NCI-H774 (cell line): Measurements from ENCODE around the gene GLOD5.

ENCODE experiments used
- DNase-seq: peaks from one replicate; lab custom pipeline; 2025; lab: John Stamatoyannopoulos, UW

The GLOD5 gene

DNA sequence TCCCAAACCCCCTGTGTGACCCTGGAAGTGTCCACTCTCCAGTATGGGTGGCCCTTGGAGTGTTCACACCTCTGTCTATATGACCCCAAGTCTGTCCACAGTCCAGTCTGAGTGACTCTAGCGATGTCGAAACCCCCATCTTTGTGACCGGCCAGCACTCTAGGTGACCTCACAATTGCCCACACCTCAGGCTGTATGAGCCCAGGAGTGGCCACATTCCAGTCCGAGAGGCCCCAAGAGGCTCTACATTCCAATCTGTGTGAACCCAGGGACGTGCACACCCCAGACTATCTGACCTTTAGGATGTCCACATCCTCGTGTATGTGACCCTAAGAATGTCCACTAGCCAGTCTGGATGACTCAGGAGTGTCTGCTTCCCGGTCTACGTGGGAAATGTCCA is 7.3 kb upstream of the GLOD5 start:
- no peak for DNase-seq

DNA sequence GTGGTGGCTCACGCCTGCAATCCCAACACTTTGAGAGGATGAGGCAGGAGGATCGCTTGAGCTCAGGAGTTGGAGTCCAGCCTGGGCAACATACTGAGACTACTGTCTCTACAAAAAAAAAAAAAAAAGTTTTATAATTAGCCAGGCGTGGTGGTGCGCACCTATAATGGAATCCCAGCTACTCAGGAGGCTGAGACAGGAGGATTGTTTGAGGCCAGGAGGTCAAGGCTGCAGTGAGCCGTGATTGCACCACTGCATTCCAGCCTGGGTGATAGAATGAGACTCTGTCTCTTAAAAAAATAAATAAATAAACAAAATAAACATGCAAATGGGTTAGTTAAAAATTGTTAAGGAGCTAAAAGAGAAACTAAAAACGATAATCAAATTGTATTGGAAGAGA is 7.7 kb downstream of the GLOD5 start:
- no peak for DNase-seq

DNA sequence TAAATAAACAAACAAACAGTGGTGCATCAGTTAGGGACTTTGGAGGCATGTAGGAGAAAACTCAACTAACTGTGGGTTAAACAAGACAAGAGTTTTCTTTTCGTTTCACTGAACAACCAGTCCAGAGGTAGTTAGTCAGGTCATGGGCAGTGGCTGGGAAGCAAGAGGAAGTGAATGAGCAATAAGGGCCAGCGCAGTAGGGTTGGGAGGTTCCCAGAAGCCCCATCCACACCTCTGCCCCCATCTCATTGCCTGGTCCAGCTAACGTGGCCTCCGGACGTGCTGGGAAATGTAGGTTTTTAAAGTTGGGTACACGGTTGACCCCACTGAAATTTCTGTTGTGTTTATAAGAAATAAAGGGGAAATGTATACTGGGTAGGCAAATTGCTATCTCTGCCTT is 8.7 kb downstream of the GLOD5 start:
- DNase-seq: no peak

DNA sequence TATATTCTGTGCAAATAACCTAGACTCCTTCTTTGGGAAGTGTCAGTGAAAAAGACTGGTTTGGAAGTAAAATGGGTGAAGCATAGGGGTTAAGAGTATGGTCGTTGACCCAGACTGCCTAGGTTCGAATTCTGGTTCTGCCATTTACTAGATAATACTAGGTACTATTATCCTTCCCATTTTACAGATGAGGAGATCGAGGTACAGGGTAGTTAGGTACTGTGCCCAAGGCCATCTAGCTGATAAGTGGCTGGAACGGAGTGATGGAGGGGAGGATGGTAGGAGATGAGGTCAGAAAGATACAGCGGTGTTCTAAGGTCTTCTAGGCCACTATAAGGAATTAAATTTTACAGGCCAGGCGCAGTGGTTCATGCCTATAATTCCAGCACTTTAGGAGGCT is 11.1 kb downstream of the GLOD5 start:
- DNase-seq: no peak

DNA sequence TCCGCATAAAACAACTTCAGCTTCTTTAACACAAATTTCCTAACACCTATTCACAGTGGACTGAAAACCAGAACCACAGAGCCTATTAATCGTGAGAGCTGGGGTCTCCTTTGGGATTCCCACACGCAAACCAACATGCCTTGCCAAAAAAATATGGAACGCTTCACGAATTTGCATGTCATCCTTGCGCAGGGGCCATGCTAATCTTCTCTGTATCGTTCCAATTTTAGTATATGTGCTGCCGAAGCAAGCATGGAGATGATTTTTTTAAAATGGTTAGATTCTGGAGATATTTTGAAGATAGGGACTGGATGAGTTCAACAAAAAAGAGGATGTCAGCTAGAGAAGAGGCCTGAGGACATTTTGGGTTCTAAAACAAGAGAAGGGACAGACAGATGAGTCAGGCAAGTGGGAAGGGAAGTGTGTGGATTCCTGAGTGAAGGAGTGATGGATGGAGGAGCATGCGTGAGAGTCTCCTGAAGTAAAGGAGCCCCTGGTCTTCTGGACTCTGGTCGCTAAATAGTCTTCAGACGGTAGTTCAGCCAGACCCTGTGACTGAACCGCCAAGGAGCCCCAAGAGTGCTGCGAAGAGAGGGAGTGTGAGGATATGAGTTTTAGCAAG is 15.4 kb downstream of the GLOD5 start:
- no peak for DNase-seq

DNA sequence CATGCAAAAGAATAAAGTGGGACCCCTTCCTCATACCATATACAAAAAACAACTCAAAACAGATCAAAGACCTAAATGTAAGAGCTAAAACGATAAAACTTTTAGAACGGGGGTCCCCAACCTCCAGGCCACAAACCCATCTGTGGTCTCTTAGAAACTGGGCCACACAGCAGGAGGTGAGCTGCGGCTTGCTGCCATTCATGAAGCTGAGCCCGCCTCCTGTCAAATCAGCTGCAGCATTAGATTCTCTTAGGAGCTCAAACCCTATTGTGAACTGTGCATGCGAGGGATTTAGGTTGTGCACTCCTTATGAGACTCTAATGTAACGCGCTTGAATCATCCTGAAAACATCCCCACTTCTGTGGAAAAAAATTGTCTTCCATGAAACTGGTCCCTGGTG is 17.9 kb downstream of the GLOD5 start:
- DNase-seq: no peak

DNA sequence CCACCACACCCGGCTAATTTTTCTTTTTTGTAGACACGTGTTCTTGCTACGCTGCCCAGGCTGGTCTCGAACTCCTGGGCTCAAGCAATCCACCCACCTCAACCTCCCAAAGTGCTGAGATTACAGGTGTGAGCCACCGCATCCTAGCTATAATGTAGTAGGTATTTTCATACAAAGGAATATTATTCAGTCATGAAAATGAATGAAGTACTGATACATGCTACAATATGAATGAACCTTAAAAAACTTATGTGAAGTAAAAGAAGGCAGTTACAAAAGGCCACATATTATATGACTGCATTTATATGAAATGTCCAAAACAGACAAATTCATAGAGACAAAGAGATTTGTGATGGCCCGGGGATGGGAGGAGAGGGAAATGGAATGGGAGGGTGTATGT is 20.2 kb downstream of the GLOD5 start:
- no peak for DNase-seq

DNA sequence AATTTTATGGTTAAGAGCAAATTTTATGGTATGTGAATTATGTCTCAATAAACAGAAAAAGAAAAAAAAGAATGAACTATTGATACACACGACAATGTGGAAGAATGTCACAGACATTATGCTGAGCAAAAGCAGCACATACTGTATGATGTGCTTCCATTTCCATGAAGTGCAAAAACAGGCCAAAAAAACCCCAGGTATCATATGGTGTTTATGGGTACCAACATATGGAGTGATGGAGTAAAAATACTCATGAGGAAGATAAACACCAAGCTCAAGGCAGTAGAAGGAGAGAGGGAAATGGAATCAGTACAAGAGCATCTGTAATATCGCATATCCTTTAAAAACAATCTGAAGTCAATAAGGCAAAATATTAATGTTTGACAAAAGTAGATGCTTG is 20.7 kb downstream of the GLOD5 start:
- no peak for DNase-seq

DNA sequence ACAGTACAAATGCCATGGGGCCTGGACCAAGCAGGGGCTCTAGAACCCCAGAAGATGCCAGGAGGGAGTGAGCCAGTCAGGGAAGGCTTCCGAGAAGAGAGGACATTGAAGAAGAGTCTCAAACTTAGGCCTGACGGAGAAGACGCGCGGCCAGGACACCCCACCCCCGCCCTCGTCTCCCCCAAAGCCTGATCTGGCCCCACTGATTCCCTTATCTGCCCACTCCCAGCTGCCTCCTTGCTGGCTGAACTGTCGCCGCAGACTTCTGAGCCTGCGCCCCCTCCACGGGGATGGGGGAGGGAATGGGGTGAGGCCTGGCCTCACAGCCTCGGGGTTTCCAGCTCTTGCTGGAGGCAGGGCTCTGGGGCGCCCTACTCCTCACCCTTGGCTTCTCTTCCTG is 21.2 kb downstream of the GLOD5 start:
- no peak for DNase-seq

DNA sequence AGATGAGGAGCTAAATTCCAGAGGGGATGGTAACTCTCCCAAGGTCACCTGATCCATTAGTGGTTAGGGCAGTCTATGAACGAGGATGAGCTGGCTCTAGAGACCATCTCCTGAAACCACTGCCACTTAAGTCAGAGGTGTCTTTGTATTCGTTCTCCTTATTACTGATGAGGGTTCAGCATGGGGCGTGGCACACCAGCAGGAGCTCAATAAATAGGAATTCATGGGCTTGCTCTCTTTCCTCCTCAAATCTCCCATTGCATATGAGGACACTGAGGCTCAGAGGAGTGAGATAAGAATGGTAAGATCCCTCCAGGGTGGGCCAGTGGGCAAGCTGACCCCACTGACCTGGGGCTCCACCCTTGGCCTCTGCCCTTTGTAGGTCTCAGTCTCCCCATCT is 23.2 kb downstream of the GLOD5 start:
- no peak for DNase-seq

DNA sequence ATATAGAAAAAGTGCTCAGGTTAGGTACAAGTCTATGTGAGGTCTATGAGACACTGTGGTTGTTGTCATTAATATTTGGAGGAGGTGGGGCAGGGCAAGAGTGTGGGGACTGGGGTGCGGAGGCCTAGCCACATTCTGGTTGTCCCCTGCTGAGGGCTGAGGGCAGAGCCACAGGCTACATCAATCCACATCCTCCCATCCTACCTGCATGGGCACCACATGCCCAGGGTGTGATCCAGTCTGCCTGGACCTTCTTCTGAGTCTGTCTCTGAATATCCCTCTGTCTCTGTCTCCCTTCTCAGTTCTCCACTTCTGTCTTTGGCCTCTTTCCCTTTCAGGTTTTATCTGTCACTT is 23.6 kb downstream of the GLOD5 start:
- DNase-seq: no peak

DNA sequence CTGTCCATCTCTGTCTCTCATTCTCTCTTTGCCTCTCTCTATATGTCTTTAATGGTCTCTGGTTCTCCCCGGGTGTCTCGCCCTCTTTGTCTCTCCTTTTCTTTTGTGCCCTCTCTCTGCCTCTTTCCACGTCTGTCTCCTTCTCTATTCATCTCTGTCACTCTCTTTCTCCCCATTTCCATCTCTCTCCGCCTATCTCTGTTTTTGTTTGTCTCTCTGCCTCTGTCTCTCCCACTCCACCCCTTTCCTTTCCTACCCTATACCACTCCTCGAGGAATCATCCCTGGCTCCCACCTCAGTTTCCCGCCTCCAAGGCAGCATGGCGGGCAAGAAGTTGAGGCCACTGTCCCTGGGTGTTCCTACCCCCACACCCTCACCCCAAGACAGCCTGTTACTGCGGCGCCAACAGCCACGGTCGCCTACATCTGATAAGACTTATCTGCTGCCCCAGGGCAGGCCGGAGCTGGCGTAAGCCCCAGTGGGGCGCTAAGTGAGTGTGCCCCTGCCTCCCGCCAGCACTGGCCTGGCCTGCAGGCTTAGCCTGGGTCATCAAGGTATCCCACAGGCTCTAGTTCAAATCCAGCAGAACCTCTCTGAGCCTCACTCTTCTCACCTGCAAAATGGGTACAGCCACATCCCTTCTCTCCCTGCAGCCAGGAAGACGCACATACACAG is 24.1 kb downstream of the GLOD5 start:
- DNase-seq: no peak

DNA sequence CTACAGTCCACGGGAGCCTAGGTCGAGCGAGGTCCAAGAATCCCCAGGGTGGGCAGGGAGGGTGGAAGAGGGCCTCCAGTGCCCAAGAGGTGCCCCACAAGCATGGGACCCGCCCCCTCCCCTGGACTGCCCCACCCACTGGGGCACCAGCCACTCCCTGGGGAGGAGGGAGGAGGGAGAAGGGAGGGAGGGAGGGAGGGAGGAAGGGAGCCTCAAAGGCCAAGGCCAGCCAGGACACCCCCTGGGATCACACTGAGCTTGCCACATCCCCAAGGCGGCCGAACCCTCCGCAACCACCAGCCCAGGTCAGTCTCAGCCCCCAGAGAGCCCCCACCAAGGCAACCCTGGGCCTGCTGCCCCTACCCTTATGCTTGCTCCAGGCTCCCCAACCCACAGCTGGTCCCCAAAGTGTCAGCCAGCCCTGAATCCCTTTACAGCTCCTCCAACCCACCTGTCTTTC is 24.8 kb downstream of the GLOD5 start, which contains the start of gene GATA1:
Gene GATA1, plus strand, starts transcription at position 250 of the 460 bp plus-strand sequence. CDS start 4,520 bp downstream, outside the sequence.
- DNase-seq: no peak

DNA sequence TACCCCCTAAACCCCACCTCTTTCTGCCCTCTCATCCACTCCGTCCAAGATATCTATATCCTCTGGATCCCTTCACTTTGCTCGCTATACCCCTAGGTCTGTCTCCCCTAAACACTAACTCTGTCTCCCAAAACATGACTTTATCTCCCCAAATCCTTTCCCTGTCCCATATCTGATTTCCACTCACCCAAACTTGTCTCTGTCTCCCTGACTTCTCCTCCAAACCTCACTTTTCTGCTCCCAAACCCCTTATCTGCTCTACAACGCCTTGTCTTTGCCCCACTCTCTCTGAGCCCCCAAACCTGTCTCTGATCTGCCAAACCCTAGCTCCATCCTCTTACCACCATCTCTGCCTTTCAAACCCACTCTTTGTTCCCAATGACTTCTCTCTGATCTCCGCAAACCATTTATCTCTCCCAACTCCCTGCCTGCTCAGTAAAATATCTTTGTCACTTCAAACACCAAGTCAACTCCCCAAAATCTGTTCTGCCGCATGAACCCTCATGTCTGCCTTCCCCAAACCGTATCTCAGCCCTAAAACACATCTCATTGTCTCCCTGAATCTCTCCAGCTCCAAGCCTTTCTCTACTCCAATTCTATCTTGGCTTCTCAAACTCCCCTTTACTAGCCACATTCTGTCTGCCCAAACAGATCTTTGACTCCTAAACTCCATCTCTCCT is 25.4 kb downstream of the GLOD5 start:
- no peak for DNase-seq

DNA sequence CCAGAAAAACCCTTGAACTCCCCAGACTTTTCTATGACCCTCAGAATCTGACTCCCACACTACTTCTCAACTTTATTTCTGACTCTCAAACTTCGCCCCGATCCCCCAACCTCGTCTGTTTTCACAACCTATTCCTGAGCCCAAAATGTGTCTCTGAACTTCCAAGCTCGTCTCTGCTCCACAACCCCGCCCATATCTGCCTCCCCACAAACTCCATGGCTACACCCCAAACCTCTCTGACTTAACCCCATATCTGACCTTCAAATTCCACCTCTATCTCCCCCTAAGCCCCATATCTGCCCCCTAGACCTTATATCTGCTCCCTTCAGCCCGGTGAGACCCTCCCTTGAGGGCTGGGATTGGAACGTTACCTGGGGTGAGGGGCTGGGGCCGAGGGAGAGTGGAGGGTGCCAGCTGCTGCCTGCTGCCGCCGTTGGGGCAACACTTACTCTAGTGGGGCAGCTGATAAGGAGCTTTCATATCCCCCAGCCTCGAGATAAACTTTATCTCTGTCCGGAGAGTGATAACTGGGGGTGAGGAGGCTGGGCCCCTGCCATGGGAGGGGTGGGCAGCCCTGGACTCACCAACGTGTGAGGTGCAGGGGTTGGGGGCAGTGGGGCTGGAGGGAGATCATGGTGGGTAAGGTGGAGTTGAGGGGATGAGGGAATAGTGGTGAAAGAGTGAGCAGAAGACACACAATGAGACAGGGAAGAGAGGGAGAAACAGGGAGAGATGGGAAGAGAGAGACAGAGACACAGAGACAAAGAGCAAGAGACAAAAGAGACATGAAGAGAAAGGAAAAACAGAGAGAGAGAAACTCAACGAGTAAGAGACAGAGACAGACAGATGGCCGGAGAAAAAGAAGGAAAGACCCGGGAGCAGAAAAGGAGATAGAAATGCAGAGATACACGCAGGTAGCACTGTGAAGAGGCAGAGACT is 26.2 kb downstream of the GLOD5 start:
- no peak for DNase-seq

DNA sequence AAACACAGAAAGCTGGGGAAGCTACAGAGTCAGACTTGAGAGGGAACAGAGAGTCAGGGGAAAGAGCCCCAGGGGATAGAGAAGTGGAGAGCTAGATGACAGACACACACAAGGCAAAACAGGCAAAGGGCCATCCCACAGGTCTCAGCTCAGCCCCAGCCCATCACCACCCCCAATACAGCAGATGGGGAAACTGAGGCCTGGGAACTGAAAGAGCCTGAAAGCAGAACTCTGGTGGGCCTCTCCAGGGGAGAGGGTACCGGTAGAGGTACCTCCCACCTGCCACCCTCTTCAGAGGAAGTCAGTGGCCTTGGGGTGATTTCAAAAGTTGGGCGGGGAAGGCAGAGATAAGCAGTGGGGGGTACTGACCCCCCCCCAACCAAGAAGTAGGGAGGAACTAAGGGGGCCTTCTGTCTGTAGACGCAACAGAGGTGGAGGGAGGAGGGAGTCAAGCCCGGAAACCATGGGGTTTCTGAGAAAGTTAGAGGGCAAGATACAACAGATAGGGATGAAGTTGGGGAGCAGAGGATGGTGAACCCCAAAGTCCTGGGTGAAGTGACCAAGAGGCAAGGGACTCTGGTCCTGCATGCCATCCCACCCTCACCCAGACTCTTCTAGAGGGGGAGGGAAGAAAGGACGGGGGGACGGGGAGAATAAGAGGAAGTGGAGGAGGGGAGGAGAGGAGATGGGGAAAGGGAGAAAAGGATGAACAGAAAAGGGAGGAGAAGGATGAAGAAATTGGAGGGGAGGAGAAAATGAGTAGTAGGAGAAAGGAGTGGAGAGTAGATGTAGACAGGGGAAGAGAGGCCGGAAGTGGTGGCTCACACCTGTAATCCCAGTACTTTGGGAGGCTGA is 28.0 kb downstream of the GLOD5 start:
- no peak for DNase-seq

DNA sequence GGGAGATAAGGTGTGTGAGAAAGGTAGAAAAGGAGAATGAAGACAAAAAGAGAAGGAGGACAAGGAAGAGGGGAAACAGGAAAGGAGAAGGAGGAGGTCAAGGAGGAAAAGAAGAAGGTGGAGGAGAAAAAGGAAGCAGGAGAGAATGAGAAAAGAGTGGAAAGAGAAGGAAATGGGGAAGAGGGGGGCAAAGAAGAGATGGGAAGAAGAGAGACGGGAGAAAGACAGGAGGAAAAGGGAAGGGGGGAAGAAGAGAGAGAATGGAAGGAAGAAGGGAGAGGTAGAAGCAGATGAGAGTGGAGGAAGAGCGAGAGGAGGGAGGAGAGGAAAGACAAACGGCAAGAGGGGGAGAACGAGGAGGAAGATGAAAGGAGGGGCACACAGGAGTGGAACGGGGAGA is 28.9 kb downstream of the GLOD5 start:
- DNase-seq: no peak

DNA sequence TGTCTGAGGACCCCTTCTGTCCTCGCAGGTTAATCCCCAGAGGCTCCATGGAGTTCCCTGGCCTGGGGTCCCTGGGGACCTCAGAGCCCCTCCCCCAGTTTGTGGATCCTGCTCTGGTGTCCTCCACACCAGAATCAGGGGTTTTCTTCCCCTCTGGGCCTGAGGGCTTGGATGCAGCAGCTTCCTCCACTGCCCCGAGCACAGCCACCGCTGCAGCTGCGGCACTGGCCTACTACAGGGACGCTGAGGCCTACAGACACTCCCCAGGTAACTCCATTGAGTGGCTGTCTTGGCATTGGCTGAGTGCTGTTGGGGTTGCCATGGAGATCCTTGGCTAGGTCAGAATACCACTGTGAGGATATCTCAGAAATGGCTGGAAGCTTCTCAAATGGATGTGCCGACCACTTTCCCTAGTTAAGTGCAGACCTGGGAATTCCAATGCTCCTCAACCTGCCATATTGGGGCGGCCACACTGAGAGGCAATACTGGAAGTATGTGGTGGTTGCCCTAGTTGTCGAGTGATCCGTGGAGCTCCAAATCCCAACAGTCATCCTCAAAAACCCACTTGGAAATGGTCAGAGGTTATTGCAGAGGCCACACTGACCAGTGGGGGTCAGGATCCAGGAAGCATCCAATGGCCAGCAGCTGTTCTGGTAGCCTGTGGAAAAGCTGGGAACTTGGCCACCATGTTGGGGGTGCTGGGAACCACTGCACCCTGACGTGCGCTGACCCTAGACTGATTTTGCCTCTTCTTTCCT is 29.7 kb downstream of the GLOD5 start:
- DNase-seq: no peak

DNA sequence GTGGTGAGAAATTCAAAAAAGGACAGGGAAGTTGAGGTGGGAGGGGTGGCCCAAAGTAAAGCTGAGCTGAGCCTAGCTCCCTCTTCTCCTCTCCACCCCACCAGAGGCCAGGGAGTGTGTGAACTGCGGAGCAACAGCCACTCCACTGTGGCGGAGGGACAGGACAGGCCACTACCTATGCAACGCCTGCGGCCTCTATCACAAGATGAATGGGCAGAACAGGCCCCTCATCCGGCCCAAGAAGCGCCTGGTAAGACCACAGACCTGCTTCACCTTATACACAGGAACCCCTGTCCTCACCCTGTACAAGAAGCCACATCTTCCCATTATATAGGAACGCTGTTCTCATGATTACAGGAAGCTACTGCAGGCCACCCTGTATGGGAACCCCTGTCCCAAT is 30.7 kb downstream of the GLOD5 start:
- DNase-seq: no peak

DNA sequence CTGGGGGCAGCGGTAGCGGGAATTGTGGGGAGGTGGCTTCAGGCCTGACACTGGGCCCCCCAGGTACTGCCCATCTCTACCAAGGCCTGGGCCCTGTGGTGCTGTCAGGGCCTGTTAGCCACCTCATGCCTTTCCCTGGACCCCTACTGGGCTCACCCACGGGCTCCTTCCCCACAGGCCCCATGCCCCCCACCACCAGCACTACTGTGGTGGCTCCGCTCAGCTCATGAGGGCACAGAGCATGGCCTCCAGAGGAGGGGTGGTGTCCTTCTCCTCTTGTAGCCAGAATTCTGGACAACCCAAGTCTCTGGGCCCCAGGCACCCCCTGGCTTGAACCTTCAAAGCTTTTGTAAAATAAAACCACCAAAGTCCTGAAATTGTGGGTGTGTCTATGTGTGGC is 32.4 kb downstream of the GLOD5 start:
- no peak for DNase-seq
